Osteoblast (primary cell): ENCODE data around the gene C1GALT1C1. TPM values are rescaled to one million over a fixed set of nuclear protein-coding genes. Genes with fewer than 3 reads are reported as not detected.
A peak's percentile ranks its signal among the peaks of the same experiment; 100 is the strongest.

Experiments used
- DNase-seq: peaks from one replicate; pipeline ENCODE4 v3.0.0; 2011; ENCODE audit warnings: low spot score, mixed read lengths; ENCODE audit not compliant: insufficient read length; ENCODE audit errors: missing footprints
- H2AFZ ChIP-seq: 2 replicates; pipeline ENCODE4 v1.6.0; 2011; ENCODE audit warnings: mild to moderate bottlenecking, low read length
- H3K27ac ChIP-seq: 2 replicates; pipeline ENCODE4 v1.5.1; 2011; ENCODE audit warnings: mild to moderate bottlenecking, low read depth, low read length, moderate library complexity
- H3K27me3 ChIP-seq: 2 replicates; pipeline ENCODE4 v1.6.0; 2012; ENCODE audit warnings: mild to moderate bottlenecking, control low read depth, inconsistent platforms, low read length, moderate library complexity; ENCODE audit not compliant: insufficient read depth
- H3K36me3 ChIP-seq: 2 replicates; pipeline ENCODE4 v1.5.1; 2011; ENCODE audit warnings: mild to moderate bottlenecking, low read length, control low read depth, moderate library complexity; ENCODE audit not compliant: insufficient read depth
- H3K4me1 ChIP-seq: 2 replicates; pipeline ENCODE4 v1.5.1; 2011; ENCODE audit warnings: mild to moderate bottlenecking, low read length, control low read depth, moderate library complexity; ENCODE audit not compliant: insufficient read depth
- H3K4me2 ChIP-seq: 2 replicates; pipeline ENCODE4 v1.6.0; 2011; ENCODE audit warnings: mild to moderate bottlenecking, low read length; ENCODE audit not compliant: insufficient read depth
- H3K4me3 ChIP-seq: fragments of 200-600 bp; sonication (generic); 3 replicates; pipeline ENCODE4 v1.5.1; 2012; ENCODE audit warnings: mild to moderate bottlenecking, low read length, inconsistent platforms; ENCODE audit not compliant: insufficient read depth
- H3K79me2 ChIP-seq: 2 replicates; pipeline ENCODE4 v1.6.0; 2012; ENCODE audit warnings: mild to moderate bottlenecking, low read length, control low read depth, inconsistent platforms; ENCODE audit not compliant: insufficient read depth
- H3K9me3 ChIP-seq: 2 replicates; pipeline ENCODE4 v1.5.1; 2011; ENCODE audit warnings: low read depth, low read length, control low read depth
- H4K20me1 ChIP-seq: 2 replicates; pipeline ENCODE4 v1.6.0; 2012; ENCODE audit warnings: mild to moderate bottlenecking, low read length, control low read depth; ENCODE audit not compliant: insufficient read depth
- CTCF ChIP-seq: IDR thresholded peaks from 2 replicates; pipeline ENCODE4 v1.5.1; 2011; ENCODE audit warnings: mild to moderate bottlenecking, low read depth, low read length, moderate library complexity; ENCODE audit errors: extremely low read depth
- total RNA-seq: library from RNA; depleted of rRNA; stranded (reverse); fragments of >200 nt; gene quantifications from 2 replicates; pipeline ENCODE4 v1.2.3, GENCODE V29; 2012

The C1GALT1C1 gene
- total RNA-seq, 1 donor: 36.9 TPM

- Histone ChIP-seq H3K79me2 (no peaks in the 10 kb centered on the region), H3K36me3 (no peaks in the 10 kb centered on the region), H3K4me2 (no peak overlapping the region), H3K27ac (no peak overlapping the region), H3K9me3 (no peaks in the 10 kb centered on the region), H3K4me1 (no peaks in the 10 kb centered on the region), H4K20me1 (no peaks in the 10 kb centered on the region), H3K4me3 (no peak overlapping the region), H2AFZ (peak overlapping the region; percentile 17), H3K27me3 (no peaks in the 10 kb centered on the region)
- DNase-seq: no peak
- TF ChIP-seq CTCF: no peak
Observed at GRCh38 chrX:120647127-120647526, 17.3 kb upstream of the C1GALT1C1 start.

GRCh38 chrX:120642871-120643270 is 13.0 kb upstream of the C1GALT1C1 start:
- no peaks in the 10 kb centered on the region for H3K9me3 ChIP-seq

DNA sequence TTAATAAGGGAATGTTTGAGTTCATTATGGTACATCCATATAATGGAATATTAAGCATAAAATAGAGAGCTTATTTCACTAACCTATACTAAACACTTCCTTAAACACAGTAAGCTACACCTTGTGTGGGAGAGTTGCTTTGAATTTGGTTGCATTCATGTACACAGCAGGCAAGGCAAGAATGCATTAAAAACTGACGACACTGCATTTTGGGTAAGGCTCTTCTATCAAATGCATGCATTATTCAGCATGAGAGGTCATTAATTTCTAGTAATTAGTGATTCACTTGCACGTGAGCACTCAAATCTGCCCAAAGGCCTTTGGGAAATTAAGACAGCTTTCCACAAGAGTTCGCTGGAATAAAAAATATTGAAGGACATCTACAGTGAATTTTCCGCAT is 8.8 kb upstream of the C1GALT1C1 start:
- H2AFZ ChIP-seq: no peak overlapping the region
- no peak overlapping the region for H3K4me3 ChIP-seq
- H3K9me3 ChIP-seq: no peaks in the 10 kb centered on the region
- H3K79me2 ChIP-seq: no peaks in the 10 kb centered on the region
- no peak overlapping the region for H3K27ac ChIP-seq
- no peak for TF ChIP-seq CTCF
- H4K20me1 ChIP-seq: no peaks in the 10 kb centered on the region
- H3K4me2 ChIP-seq: no peak overlapping the region
- H3K36me3 ChIP-seq: no peaks in the 10 kb centered on the region
- no peaks in the 10 kb centered on the region for H3K4me1 ChIP-seq
- H3K27me3 ChIP-seq: no peaks in the 10 kb centered on the region
- no peak for DNase-seq

More at GRCh38 chrX:120642871-120643270, 13.0 kb upstream of the C1GALT1C1 start:
- Histone ChIP-seq H3K4me1 (no peaks in the 10 kb centered on the region), H4K20me1 (no peaks in the 10 kb centered on the region), H3K4me3 (no peak overlapping the region), H3K79me2 (no peaks in the 10 kb centered on the region), H3K27ac (no peak overlapping the region), H3K27me3 (no peaks in the 10 kb centered on the region), H3K36me3 (no peaks in the 10 kb centered on the region), H3K4me2 (no peak overlapping the region), H2AFZ (no peak overlapping the region)
- TF ChIP-seq CTCF: no peak
- no peak for DNase-seq

GRCh38 chrX:120625371-120625770 is 4.5 kb downstream of the C1GALT1C1 start:
- Histone ChIP-seq H3K36me3 (peaks cover 3% of the 10 kb centered on the region), H3K27ac (peak overlapping the region; percentile 36), H3K4me2 (peak overlapping the region; percentile 23), H3K9me3 (no peaks in the 10 kb centered on the region), H2AFZ (no peak overlapping the region), H4K20me1 (no peaks in the 10 kb centered on the region), H3K4me3 (no peak overlapping the region), H3K4me1 (peaks cover 7% of the 10 kb centered on the region), H3K79me2 (peaks cover 26% of the 10 kb centered on the region), H3K27me3 (no peaks in the 10 kb centered on the region)
- no peak for DNase-seq
- TF ChIP-seq CTCF: no peak
